ENCODE results near the gene AKT2. TPM values are rescaled to one million over a fixed set of nuclear protein-coding genes. Genes with fewer than 3 reads are reported as not detected.

AKT2 gene
- total RNA-seq, 1 experiment from 2014 or later: 146 TPM

DNA sequence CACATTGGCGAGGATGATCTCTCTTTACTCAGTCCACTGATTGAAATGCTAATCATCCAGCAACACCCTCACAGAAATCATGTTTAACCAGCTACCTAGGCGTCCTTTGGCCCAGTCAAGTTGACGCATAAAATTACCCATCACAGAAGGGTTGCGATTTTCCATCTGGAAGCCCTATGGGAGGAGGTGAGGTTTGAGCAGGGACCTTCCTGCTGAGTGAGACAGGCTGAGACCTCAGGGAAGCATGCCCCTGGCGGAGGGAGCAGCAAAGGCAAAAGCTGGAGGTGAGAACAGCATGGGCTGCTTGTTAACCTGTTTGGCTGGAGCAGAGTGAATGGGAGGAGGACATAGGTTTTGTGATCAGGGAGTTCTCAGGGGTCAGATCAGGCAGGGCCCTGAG, 74.3 kb downstream of the AKT2 start:
- intact Hi-C loops (cut with micrococcal nuclease; ENCODE audit: unreplicated experiment): no loop called here
- BruUV-seq (replicated peaks): no TSS peak
- no peak for DNase-seq (ENCODE audit: low spot score)
- H3K4me3 ChIP-seq (ENCODE audit: low read depth, low read length, poor library complexity, severe bottlenecking): no peak overlapping the region
- H3K9me3 ChIP-seq (ENCODE audit: low read depth, low read length, poor library complexity, severe bottlenecking): no peaks in the 10 kb centered on the region
- ChIA-PET CTCF (no interaction called here), POLR2A (ENCODE audit: low non-redundant PET) (interaction anchor here (0.6 kb wide), 1 partner anchor 15 kb away, joined by 4 read pairs; no protein-coding TSS in a partner anchor)
- no peak for TF ChIP-seq EZH2 (IDR thresholded peaks at IDR 0.05; ENCODE audit: borderline replicate concordance, low read depth, low read length, poor library complexity, severe bottlenecking)
- TF ChIP-seq, protein P1, sequence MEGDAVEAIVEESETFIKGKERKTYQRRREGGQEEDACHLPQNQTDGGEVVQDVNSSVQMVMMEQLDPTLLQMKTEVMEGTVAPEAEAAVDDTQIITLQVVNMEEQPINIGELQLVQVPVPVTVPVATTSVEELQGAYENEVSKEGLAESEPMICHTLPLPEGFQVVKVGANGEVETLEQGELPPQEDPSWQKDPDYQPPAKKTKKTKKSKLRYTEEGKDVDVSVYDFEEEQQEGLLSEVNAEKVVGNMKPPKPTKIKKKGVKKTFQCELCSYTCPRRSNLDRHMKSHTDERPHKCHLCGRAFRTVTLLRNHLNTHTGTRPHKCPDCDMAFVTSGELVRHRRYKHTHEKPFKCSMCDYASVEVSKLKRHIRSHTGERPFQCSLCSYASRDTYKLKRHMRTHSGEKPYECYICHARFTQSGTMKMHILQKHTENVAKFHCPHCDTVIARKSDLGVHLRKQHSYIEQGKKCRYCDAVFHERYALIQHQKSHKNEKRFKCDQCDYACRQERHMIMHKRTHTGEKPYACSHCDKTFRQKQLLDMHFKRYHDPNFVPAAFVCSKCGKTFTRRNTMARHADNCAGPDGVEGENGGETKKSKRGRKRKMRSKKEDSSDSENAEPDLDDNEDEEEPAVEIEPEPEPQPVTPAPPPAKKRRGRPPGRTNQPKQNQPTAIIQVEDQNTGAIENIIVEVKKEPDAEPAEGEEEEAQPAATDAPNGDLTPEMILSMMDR (conservative IDR thresholded peaks at IDR 0.05; ENCODE audit: low read depth, low read length): no peak
- H3K36me3 ChIP-seq (ENCODE audit: insufficient read depth, low read length, poor library complexity, severe bottlenecking): no peaks in the 10 kb centered on the region
- H3K27ac ChIP-seq (ENCODE audit: low read depth, low read length, poor library complexity, severe bottlenecking): no peak overlapping the region
- peaks cover 1% of the 10 kb centered on the region for H3K27me3 ChIP-seq (replicated peaks; ENCODE audit: insufficient read depth, low read depth, low read length, poor library complexity)
- H3K4me1 ChIP-seq (ENCODE audit: insufficient read depth, low read length, poor library complexity, severe bottlenecking): no peaks in the 10 kb centered on the region

DNA sequence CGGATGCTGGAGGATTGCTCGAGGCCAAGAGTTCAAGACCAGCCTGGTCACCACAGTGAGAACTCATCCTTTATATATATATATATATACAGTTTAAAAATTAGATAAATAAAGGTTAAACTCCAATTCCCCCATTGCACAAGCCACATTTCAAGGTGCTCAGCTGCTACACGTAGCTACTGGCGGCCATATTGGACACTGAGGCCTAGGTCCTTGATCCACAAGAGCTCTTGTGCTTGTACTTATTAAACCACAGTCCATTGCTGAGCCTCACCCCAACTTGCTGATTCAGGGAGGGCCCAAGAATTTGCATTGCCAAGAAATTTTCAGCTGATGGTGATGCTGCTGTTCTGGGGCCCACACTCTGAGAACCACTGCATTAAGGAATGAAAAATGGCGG, 76.5 kb downstream of the AKT2 start:
- Histone ChIP-seq H3K36me3 (ENCODE audit: insufficient read depth, low read length, poor library complexity, severe bottlenecking) (no peaks in the 10 kb centered on the region), H3K27ac (ENCODE audit: low read depth, low read length, poor library complexity, severe bottlenecking) (no peak overlapping the region), H3K9me3 (ENCODE audit: low read depth, low read length, poor library complexity, severe bottlenecking) (no peaks in the 10 kb centered on the region), H3K4me1 (ENCODE audit: insufficient read depth, low read length, poor library complexity, severe bottlenecking) (no peaks in the 10 kb centered on the region), H3K27me3 (replicated peaks; ENCODE audit: insufficient read depth, low read depth, low read length, poor library complexity) (no peaks in the 10 kb centered on the region), H3K4me3 (ENCODE audit: low read depth, low read length, poor library complexity, severe bottlenecking) (no peak overlapping the region)
- CTCF ChIA-PET: no interaction called here
- POLR2A ChIA-PET (ENCODE audit: low non-redundant PET): no interaction called here
- intact Hi-C loops (cut with micrococcal nuclease; ENCODE audit: unreplicated experiment): no loop called here
- no TSS peak for BruUV-seq (replicated peaks)
- DNase-seq (ENCODE audit: low spot score): no peak
- TF ChIP-seq EZH2 (IDR thresholded peaks at IDR 0.05; ENCODE audit: borderline replicate concordance, low read depth, low read length, poor library complexity, severe bottlenecking): no peak
- TF ChIP-seq, protein P1 (conservative IDR thresholded peaks at IDR 0.05; ENCODE audit: low read depth, low read length): no peak

DNA sequence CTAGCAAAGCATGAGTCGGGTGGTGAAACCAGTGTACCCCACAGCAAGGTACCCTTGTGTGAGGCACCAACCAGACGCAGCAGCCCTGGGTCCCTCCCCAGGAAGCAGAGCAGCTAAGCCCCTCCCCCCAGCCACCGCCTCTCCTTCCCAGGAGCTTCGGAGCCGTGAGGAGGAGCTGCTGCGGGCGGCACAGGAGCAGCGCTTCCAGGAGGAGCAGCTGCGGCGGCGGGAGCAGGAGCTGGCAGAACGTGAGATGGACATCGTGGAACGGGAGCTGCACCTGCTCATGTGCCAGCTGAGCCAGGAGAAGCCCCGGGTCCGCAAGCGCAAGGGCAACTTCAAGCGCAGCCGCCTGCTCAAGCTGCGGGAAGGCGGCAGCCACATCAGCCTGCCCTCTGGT, 79.4 kb downstream of the AKT2 start:
- no peak for DNase-seq (ENCODE audit: low spot score)
- ChIA-PET CTCF (no interaction called here), POLR2A (ENCODE audit: low non-redundant PET) (no interaction called here)
- Histone ChIP-seq H3K36me3 (ENCODE audit: insufficient read depth, low read length, poor library complexity, severe bottlenecking) (no peaks in the 10 kb centered on the region), H3K4me1 (ENCODE audit: insufficient read depth, low read length, poor library complexity, severe bottlenecking) (no peaks in the 10 kb centered on the region), H3K27me3 (replicated peaks; ENCODE audit: insufficient read depth, low read depth, low read length, poor library complexity) (no peaks in the 10 kb centered on the region), H3K27ac (ENCODE audit: low read depth, low read length, poor library complexity, severe bottlenecking) (no peak overlapping the region), H3K9me3 (ENCODE audit: low read depth, low read length, poor library complexity, severe bottlenecking) (no peaks in the 10 kb centered on the region), H3K4me3 (ENCODE audit: low read depth, low read length, poor library complexity, severe bottlenecking) (no peak overlapping the region)
- no TSS peak for BruUV-seq (replicated peaks)
- TF ChIP-seq, protein P1 (conservative IDR thresholded peaks at IDR 0.05; ENCODE audit: low read depth, low read length): no peak
- no peak for TF ChIP-seq EZH2 (IDR thresholded peaks at IDR 0.05; ENCODE audit: borderline replicate concordance, low read depth, low read length, poor library complexity, severe bottlenecking)
- intact Hi-C loops (cut with micrococcal nuclease; ENCODE audit: unreplicated experiment): no loop called here
